NCI-H748 (cell line): ENCODE results near the gene PADI1.

Experiments
- DNase-seq: peaks from one replicate; lab custom pipeline; 2025; ENCODE audit not compliant: unreplicated experiment; lab: John Stamatoyannopoulos, UW

PADI1 gene

GRCh38 chr1:17181781-17182464 is 23.0 kb upstream of the PADI1 start:
- no peak for DNase-seq

- DNase-seq, result no peak
Observed at GRCh38 chr1:17183388-17184160, 21.4 kb upstream of the PADI1 start.

- DNase-seq, result no peak
Observed at GRCh38 chr1:17184161-17184665, 20.7 kb upstream of the PADI1 start.

- no peak for DNase-seq
Observed at GRCh38 chr1:17184822-17185484, 20.0 kb upstream of the PADI1 start.

GRCh38 chr1:17185485-17185860 is 19.5 kb upstream of the PADI1 start:
- DNase-seq, result no peak

- DNase-seq, result no peak
Observed at GRCh38 chr1:17186216-17186909, 18.6 kb upstream of the PADI1 start.

- no peak for DNase-seq
Observed at GRCh38 chr1:17187051-17187450, 17.9 kb upstream of the PADI1 start.

GRCh38 chr1:17188217-17188616 is 16.7 kb upstream of the PADI1 start:
- DNase-seq, result no peak

GRCh38 chr1:17188889-17189631 is 15.9 kb upstream of the PADI1 start:
- DNase-seq, result no peak

GRCh38 chr1:17189632-17189990 is 15.3 kb upstream of the PADI1 start:
- DNase-seq, result no peak

GRCh38 chr1:17190010-17190995 is 14.6 kb upstream of the PADI1 start:
- DNase-seq, result no peak

GRCh38 chr1:17191990-17192242 is 13.0 kb upstream of the PADI1 start:
- no peak for DNase-seq

- no peak for DNase-seq
Observed at GRCh38 chr1:17192394-17193221, 12.3 kb upstream of the PADI1 start.

GRCh38 chr1:17193222-17194132 is 11.5 kb upstream of the PADI1 start:
- DNase-seq, result no peak

GRCh38 chr1:17194133-17194475 is 10.8 kb upstream of the PADI1 start:
- no peak for DNase-seq

GRCh38 chr1:17194615-17195528 is 10.1 kb upstream of the PADI1 start:
- DNase-seq, result no peak

GRCh38 chr1:17195731-17196130 is 9.2 kb upstream of the PADI1 start:
- no peak for DNase-seq
